ENCODE measurements around the gene TMEFF2.

TMEFF2 gene

GRCh38 chr2:191977754-191978153, 217.0 kb downstream of the TMEFF2 start:
- in situ Hi-C loops (cut with HindIII; ENCODE audit: low sequenced_read_pairs): no loop called here

GRCh38 chr2:191976436-191976835, 218.3 kb downstream of the TMEFF2 start:
- in situ Hi-C loops (cut with HindIII; ENCODE audit: low sequenced_read_pairs): no loop called here

- in situ Hi-C loops (cut with HindIII; ENCODE audit: low sequenced_read_pairs): loop anchor here (5.0 kb wide), 1 partner anchor 102 kb away; no protein-coding TSS in a partner anchor
These were observed 220.1 kb downstream of the TMEFF2 start for GRCh38 chr2:191974676-191975075.

GRCh38 chr2:191970867-191971266, 223.9 kb downstream of the TMEFF2 start:
- in situ Hi-C loops (cut with HindIII; ENCODE audit: low sequenced_read_pairs): loop anchor here (5.0 kb wide), 1 partner anchor 99 kb away; no protein-coding TSS in a partner anchor

- in situ Hi-C loops (cut with HindIII; ENCODE audit: low sequenced_read_pairs): no loop called here
These were observed 226.6 kb downstream of the TMEFF2 start for GRCh38 chr2:191968120-191968519.

- in situ Hi-C loops (cut with HindIII; ENCODE audit: low sequenced_read_pairs): no loop called here
These were observed 229.0 kb downstream of the TMEFF2 start for GRCh38 chr2:191965733-191966132.

GRCh38 chr2:191961556-191961955, 233.2 kb downstream of the TMEFF2 start:
- in situ Hi-C loops (cut with HindIII; ENCODE audit: low sequenced_read_pairs): no loop called here

- in situ Hi-C loops (cut with HindIII; ENCODE audit: low sequenced_read_pairs): no loop called here
These were observed 235.5 kb downstream of the TMEFF2 start for GRCh38 chr2:191959209-191959608.

GRCh38 chr2:191957996-191958860, 236.5 kb downstream of the TMEFF2 start:
- in situ Hi-C loops (cut with HindIII; ENCODE audit: low sequenced_read_pairs): no loop called here

GRCh38 chr2:191954451-191954850, 240.3 kb downstream of the TMEFF2 start:
- in situ Hi-C loops (cut with HindIII; ENCODE audit: low sequenced_read_pairs): no loop called here

- in situ Hi-C loops (cut with HindIII; ENCODE audit: low sequenced_read_pairs): no loop called here
These were observed 242.0 kb downstream of the TMEFF2 start for GRCh38 chr2:191952515-191953270.

GRCh38 chr2:191951832-191952231, 242.9 kb downstream of the TMEFF2 start:
- in situ Hi-C loops (cut with HindIII; ENCODE audit: low sequenced_read_pairs): no loop called here

- in situ Hi-C loops (cut with HindIII; ENCODE audit: low sequenced_read_pairs): no loop called here
These were observed 243.4 kb downstream of the TMEFF2 start for GRCh38 chr2:191951376-191951775.

GRCh38 chr2:191950132-191950874, 244.4 kb downstream of the TMEFF2 start:
- in situ Hi-C loops (cut with HindIII; ENCODE audit: low sequenced_read_pairs): no loop called here

GRCh38 chr2:191947235-191947634, 247.5 kb downstream of the TMEFF2 start:
- in situ Hi-C loops (cut with HindIII; ENCODE audit: low sequenced_read_pairs): no loop called here

GRCh38 chr2:191946471-191947182, 248.1 kb downstream of the TMEFF2 start:
- in situ Hi-C loops (cut with HindIII; ENCODE audit: low sequenced_read_pairs): no loop called here

- in situ Hi-C loops (cut with HindIII; ENCODE audit: low sequenced_read_pairs): no loop called here
These were observed 249.1 kb downstream of the TMEFF2 start for GRCh38 chr2:191945623-191946022.

- in situ Hi-C loops (cut with HindIII; ENCODE audit: low sequenced_read_pairs): no loop called here
These were observed 252.0 kb downstream of the TMEFF2 start for GRCh38 chr2:191942739-191943103.

GRCh38 chr2:191942090-191942738, 252.5 kb downstream of the TMEFF2 start:
- in situ Hi-C loops (cut with HindIII; ENCODE audit: low sequenced_read_pairs): no loop called here

GRCh38 chr2:191941376-191941929, 253.3 kb downstream of the TMEFF2 start:
- in situ Hi-C loops (cut with HindIII; ENCODE audit: low sequenced_read_pairs): no loop called here

All from endothelial cell of hepatic sinusoid (primary cell).